GM23248 (cell line): Measurements from ENCODE around the gene MGMT. TPM values are rescaled to one million over a fixed set of nuclear protein-coding genes. Genes with fewer than 3 reads are reported as not detected.
A peak's percentile ranks its signal among the peaks of the same experiment; 100 is the strongest.

ENCODE experiments used
- DNase-seq: peaks from one replicate; pipeline ENCODE4 v3.0.0-alpha.2; 2015
- H2AFZ ChIP-seq: fragments of 200-600 bp; sonication (generic); 2 replicates; pipeline ENCODE4 v1.6.1; 2016; ENCODE audit warnings: antibody characterized with exemption
- H3F3A ChIP-seq: fragments of 200-600 bp; sonication (generic); 2 replicates; pipeline ENCODE4 v1.6.1; 2016; ENCODE audit warnings: mild to moderate bottlenecking, antibody characterized with exemption, mixed run types; ENCODE audit not compliant: insufficient read depth
- H3K27ac ChIP-seq: fragments of 200-600 bp; sonication (generic); 2 replicates; pipeline ENCODE4 v1.5.1; 2016; ENCODE audit warnings: mild to moderate bottlenecking
- H3K27me3 ChIP-seq: fragments of 200-600 bp; sonication (generic); replicated peaks from 2 replicates; pipeline ENCODE4 v1.6.1; 2016; ENCODE audit warnings: mild to moderate bottlenecking; ENCODE audit not compliant: insufficient read depth
- H3K36me3 ChIP-seq: fragments of 200-600 bp; sonication (generic); 2 replicates; pipeline ENCODE4 v1.6.1; 2016; ENCODE audit warnings: low read depth, mild to moderate bottlenecking
- H3K4me1 ChIP-seq: fragments of 200-600 bp; sonication (generic); 2 replicates; pipeline ENCODE4 v1.6.1; 2016; ENCODE audit warnings: mild to moderate bottlenecking; ENCODE audit not compliant: insufficient read depth
- H3K4me2 ChIP-seq: fragments of 200-600 bp; sonication (generic); one replicate; pipeline ENCODE4 v1.6.1; 2016; ENCODE audit warnings: mild to moderate bottlenecking; ENCODE audit not compliant: unreplicated experiment
- H3K4me3 ChIP-seq: fragments of 200-600 bp; sonication (generic); 2 replicates; pipeline ENCODE4 v1.5.1; 2016; ENCODE audit warnings: mild to moderate bottlenecking
- H3K79me2 ChIP-seq: fragments of 200-600 bp; sonication (generic); 2 replicates; pipeline ENCODE4 v1.6.1; 2016; ENCODE audit warnings: mild to moderate bottlenecking; ENCODE audit not compliant: insufficient read depth
- H3K9ac ChIP-seq: fragments of 200-600 bp; sonication (generic); 2 replicates; pipeline ENCODE4 v1.6.1; 2016; ENCODE audit warnings: mild to moderate bottlenecking
- H3K9me2 ChIP-seq: fragments of 200-600 bp; sonication (generic); 2 replicates; pipeline ENCODE4 v1.6.1; 2016; ENCODE audit warnings: mixed run types, mild to moderate bottlenecking, moderate library complexity; ENCODE audit not compliant: insufficient read depth
- H3K9me3 ChIP-seq: fragments of 200-600 bp; sonication (generic); one replicate; pipeline ENCODE4 v1.6.1; 2017; ENCODE audit warnings: low read depth
- H4K20me1 ChIP-seq: fragments of 200-600 bp; sonication (generic); 2 replicates; pipeline ENCODE4 v1.6.0; 2016; ENCODE audit not compliant: insufficient read depth
- EZH2 ChIP-seq: fragments of 200-600 bp; sonication (generic); IDR thresholded peaks from 2 replicates; pipeline ENCODE4 v1.6.1; 2018; ENCODE audit warnings: antibody characterized with exemption, mild to moderate bottlenecking; ENCODE audit not compliant: insufficient read depth, poor library complexity, severe bottlenecking
- EZH2phosphoT487 ChIP-seq: fragments of 200-600 bp; sonication (generic); IDR thresholded peaks from 2 replicates; pipeline ENCODE4 v1.6.1; 2018; ENCODE audit warnings: antibody characterized with exemption, moderate library complexity, mild to moderate bottlenecking, low read depth; ENCODE audit not compliant: insufficient read depth
- WGBS, 2 experiments: methylation state at CpG; one replicate each; pipeline ENCODE4 v1.1.6; 2015 to 2017; ENCODE audit warnings: low lambda C conversion rate in 2 of 2, low coverage in 1 of 2; ENCODE audit errors: missing lambda C conversion rate in 2 of 2; 5-methylcytosine and 5-hydroxymethylcytosine counted together
- in situ Hi-C: fragments of 300-500 bp; cut with MboI; formaldehyde crosslinking; loops from 2 replicates; pipeline ENCODE4 v1.15.0; 2020
- polyA plus RNA-seq: library from polyadenylated mRNA; unstranded; fragments of >200 nt; fragmentation: Nextera tagmentation; extraction: Ambion mirVana; gene quantifications from 2 replicates; pipeline ENCODE4 v1.2.1, GENCODE V29; 2016
- total RNA-seq: library from RNA; depleted of rRNA; stranded (reverse); fragments of >200 nt; shearing (Covaris generic); gene quantifications from 2 replicates; pipeline ENCODE4 v1.2.3, GENCODE V29; 2014

Gene MGMT
- total and polyA plus RNA-seq, 2 experiments from 2014 or later: 28.5 to 35.1 TPM

- no peaks in the 10 kb centered on the region for H3K79me2 ChIP-seq
- H3K36me3 ChIP-seq: no peaks in the 10 kb centered on the region
- H3F3A ChIP-seq: no peaks in the 10 kb centered on the region
- no peak overlapping the region for H3K27ac ChIP-seq
- H3K27me3 ChIP-seq: no peaks in the 10 kb centered on the region
- H3K9me2 ChIP-seq: no peaks in the 10 kb centered on the region
- H3K4me3 ChIP-seq: no peak overlapping the region
- H3K4me1 ChIP-seq: no peaks in the 10 kb centered on the region
- no peak overlapping the region for H2AFZ ChIP-seq
- no peaks in the 10 kb centered on the region for H4K20me1 ChIP-seq
- H3K9me3 ChIP-seq: no peaks in the 10 kb centered on the region
- no peak for TF ChIP-seq EZH2phosphoT487
- no peak for TF ChIP-seq EZH2
- in situ Hi-C loops: no loop called here
- DNase-seq: peak; percentile 26
- H3K4me2 ChIP-seq: no peak overlapping the region
- 65 to 69% methylated on average over 3 of the region's 3 CpGs for WGBS, 2 experiments
- H3K9ac ChIP-seq: no peak overlapping the region
Measured at GRCh38 chr10:129642427-129642826, 175.4 kb downstream of the MGMT start.

DNA sequence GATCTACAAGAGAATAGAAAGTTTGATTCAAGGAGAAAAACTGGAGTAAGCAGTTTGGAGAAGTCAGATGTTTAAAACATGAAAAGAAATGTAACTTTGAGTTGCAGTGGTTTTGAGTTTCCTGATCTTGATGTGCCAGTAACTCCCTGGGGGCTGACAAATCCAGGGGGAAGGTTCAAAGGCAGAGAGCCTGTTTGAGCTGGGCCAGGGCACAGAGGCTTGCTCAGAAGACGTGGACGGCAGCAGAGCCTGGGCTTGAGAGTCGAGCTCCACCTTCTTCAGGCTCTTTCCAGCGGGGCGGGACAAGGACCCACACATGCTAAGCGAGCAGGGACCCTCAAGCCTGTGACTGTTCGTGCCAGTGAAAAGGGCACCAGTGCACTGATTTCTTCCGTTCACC lies 176.2 kb downstream of the MGMT start:
- Histone ChIP-seq H3K79me2 (no peaks in the 10 kb centered on the region), H3K4me2 (no peak overlapping the region), H3K36me3 (no peaks in the 10 kb centered on the region), H3K9me2 (no peaks in the 10 kb centered on the region), H3K9me3 (no peaks in the 10 kb centered on the region), H3K27ac (no peak overlapping the region), H3K4me1 (no peaks in the 10 kb centered on the region), H3K9ac (no peak overlapping the region), H4K20me1 (no peaks in the 10 kb centered on the region), H3K27me3 (no peaks in the 10 kb centered on the region), H2AFZ (no peak overlapping the region), H3K4me3 (no peak overlapping the region), H3F3A (no peaks in the 10 kb centered on the region)
- TF ChIP-seq EZH2phosphoT487 (no peak), EZH2 (no peak)
- WGBS, 2 experiments: 88 to 89% methylated on average over 8 of the region's 8 CpGs
- in situ Hi-C loops: no loop called here
- DNase-seq: no peak

DNA sequence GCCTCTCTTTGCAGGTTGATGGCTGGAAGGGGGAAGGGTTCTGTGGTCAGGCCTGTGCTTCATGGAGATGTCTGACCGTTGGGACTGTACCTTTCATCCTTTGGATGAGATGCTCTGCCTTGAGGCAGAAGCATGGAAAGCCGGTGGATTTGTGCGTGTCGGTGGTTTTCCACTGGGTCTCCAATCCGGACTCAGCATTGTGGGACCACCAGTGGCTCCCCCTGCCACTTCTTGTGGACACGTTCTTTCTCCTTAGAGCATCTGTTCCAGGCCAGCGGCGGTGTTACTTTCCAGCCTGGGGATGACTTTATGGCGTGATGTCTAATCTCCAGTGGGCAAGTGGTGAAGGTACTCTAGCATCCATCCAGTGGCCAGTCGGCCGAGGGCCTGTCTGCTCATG lies 178.4 kb downstream of the MGMT start:
- Histone ChIP-seq H4K20me1 (no peaks in the 10 kb centered on the region), H3K79me2 (no peaks in the 10 kb centered on the region), H3K4me3 (no peak overlapping the region), H3K36me3 (no peaks in the 10 kb centered on the region), H3K27ac (no peak overlapping the region), H3K4me1 (no peaks in the 10 kb centered on the region), H3K9me2 (no peaks in the 10 kb centered on the region), H3F3A (no peaks in the 10 kb centered on the region), H3K27me3 (no peaks in the 10 kb centered on the region), H2AFZ (no peak overlapping the region), H3K9ac (no peak overlapping the region), H3K9me3 (no peaks in the 10 kb centered on the region), H3K4me2 (no peak overlapping the region)
- no peak for DNase-seq
- WGBS, 2 experiments: 89 to 90% methylated on average over 11 of the region's 11 CpGs
- no peak for TF ChIP-seq EZH2
- no peak for TF ChIP-seq EZH2phosphoT487
- in situ Hi-C loops: no loop called here

DNA sequence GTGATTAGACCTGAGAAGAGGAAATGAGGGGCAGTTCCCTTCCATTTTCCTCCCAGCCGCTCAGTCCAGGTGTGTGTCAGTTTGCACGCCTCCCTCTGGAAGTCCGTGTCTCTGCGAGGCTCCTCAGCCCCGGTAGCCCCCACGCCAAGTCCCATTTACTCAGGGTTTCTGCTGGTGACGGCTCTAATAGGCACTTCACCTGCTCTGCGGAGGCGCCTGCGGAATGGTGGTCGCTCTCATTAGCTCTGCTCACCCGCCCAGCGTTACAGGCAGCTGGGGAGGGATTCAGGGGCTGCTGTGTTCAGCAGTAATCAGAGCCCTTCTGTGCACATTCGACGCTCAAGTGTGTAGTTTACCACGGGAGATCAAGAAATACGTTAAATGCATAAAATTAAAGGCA lies 179.9 kb downstream of the MGMT start:
- H3F3A ChIP-seq: no peaks in the 10 kb centered on the region
- no peak overlapping the region for H3K4me2 ChIP-seq
- no peaks in the 10 kb centered on the region for H3K4me1 ChIP-seq
- no peak overlapping the region for H3K27ac ChIP-seq
- WGBS, 2 experiments: 96% methylated on average over 17 of the region's 17 CpGs
- H3K79me2 ChIP-seq: no peaks in the 10 kb centered on the region
- H3K9ac ChIP-seq: no peak overlapping the region
- no peak for DNase-seq
- H3K9me3 ChIP-seq: no peaks in the 10 kb centered on the region
- no peaks in the 10 kb centered on the region for H3K36me3 ChIP-seq
- H3K9me2 ChIP-seq: no peaks in the 10 kb centered on the region
- no peaks in the 10 kb centered on the region for H4K20me1 ChIP-seq
- H2AFZ ChIP-seq: no peak overlapping the region
- H3K27me3 ChIP-seq: no peaks in the 10 kb centered on the region
- TF ChIP-seq EZH2phosphoT487 (no peak), EZH2 (no peak)
- no peak overlapping the region for H3K4me3 ChIP-seq
- in situ Hi-C loops: no loop called here

DNA sequence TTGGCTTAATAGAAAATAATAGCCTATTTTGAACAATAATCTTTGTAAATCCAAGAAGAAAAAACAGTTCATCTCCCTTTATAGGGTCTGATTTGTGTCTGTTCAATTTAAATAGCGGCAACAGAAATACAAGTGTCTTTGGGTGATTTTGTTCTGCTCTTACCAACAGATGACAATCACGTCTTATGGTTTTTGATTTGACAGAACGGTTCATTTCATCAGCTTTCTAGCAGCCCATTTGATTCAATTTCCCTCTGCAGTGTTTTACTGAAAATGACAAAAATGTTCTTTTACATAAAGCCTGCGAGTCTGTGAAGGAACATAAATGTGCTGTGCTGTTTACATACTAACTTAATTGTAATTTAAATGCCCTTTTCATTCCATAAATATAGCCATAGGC lies 180.5 kb downstream of the MGMT start:
- no peaks in the 10 kb centered on the region for H3K4me1 ChIP-seq
- no peaks in the 10 kb centered on the region for H4K20me1 ChIP-seq
- WGBS, 2 experiments: 93 to 96% methylated on average over 4 of the region's 4 CpGs
- no peaks in the 10 kb centered on the region for H3K36me3 ChIP-seq
- no peaks in the 10 kb centered on the region for H3K9me3 ChIP-seq
- no peak overlapping the region for H3K4me2 ChIP-seq
- no peak overlapping the region for H3K4me3 ChIP-seq
- DNase-seq: no peak
- H3K27me3 ChIP-seq: no peaks in the 10 kb centered on the region
- H3K27ac ChIP-seq: no peak overlapping the region
- H3K9me2 ChIP-seq: no peaks in the 10 kb centered on the region
- H3K79me2 ChIP-seq: no peaks in the 10 kb centered on the region
- H2AFZ ChIP-seq: no peak overlapping the region
- in situ Hi-C loops: no loop called here
- TF ChIP-seq EZH2phosphoT487 (no peak), EZH2 (no peak)
- H3K9ac ChIP-seq: no peak overlapping the region
- no peaks in the 10 kb centered on the region for H3F3A ChIP-seq
